HG02623 (cell line): ENCODE data around the gene SSTR5.
"Not testable (repeated sequence)": the region's sequence is repeated elsewhere in the genome, so short reads cannot be mapped to it uniquely, and the experiment has no call there.

Source experiments
- ATAC-seq: cut with Tn5 transposase; IDR thresholded peaks from one replicate; pipeline ENCODE4 v1.9.1; 2021; ENCODE audit warnings: moderate library complexity; ENCODE audit not compliant: unreplicated experiment

SSTR5 gene

DNA sequence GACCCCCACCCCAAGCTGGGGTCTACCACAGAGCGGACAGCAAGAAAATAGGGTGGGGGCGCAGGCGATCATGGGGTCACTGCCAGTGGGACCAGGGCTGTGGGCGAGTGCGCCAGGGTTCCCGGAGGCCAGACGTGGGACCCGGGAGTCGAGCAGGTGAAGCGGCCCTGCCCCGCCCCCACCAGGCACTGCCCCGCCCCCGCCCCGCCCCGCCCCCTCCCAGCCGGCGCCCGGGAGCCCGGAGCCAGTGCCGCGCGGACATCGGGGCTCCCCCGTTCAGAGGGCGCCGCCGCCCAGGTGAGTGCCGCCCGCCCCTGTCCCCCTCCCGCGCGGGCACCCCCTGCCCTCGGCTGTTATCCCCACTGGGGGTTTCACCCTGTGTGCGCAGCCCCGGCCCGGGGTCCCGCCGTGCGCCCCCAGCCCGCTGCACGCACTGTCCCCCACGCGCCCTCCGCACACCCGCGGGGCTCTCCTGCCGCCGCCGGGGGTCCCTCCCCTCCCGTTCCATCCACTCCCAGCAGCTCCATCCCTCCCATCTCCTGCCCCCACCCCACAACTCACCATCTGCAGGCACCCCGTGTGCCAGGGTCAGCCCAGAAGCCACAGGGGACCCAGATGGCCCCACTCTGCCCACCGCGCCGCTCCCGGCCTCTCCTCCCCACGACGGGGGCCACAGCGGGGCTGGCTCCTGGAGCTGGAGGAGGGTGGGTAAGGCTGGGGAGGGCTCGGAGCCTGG lies at the start of gene SSTR5:
TSS of gene SSTR5 (plus strand) at position 222 of the 736 bp plus-strand sequence. CDS start 6,122 bp downstream, outside the sequence.
- ATAC-seq = no peak

DNA sequence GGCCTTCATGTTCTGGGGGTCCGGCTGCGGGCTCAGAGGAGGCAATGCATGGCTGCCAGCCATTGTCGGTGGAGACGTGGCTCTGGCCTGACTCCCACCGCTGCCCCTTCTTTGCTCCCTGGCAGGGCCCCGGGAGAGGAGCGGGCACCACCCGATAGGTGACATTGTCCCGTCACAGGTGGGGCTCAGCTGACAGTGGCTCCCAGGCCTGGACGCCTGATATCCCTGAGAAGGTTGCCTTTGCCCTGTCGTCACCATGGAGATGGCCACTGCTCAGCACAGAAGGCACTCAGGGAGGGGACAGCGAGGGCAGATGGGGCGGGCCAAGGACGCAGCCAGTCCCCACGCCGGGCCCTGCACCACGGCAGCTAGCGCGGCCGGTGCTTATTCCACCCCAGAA lies 48.4 kb upstream of the SSTR5 start:
- ATAC-seq = no peak

DNA sequence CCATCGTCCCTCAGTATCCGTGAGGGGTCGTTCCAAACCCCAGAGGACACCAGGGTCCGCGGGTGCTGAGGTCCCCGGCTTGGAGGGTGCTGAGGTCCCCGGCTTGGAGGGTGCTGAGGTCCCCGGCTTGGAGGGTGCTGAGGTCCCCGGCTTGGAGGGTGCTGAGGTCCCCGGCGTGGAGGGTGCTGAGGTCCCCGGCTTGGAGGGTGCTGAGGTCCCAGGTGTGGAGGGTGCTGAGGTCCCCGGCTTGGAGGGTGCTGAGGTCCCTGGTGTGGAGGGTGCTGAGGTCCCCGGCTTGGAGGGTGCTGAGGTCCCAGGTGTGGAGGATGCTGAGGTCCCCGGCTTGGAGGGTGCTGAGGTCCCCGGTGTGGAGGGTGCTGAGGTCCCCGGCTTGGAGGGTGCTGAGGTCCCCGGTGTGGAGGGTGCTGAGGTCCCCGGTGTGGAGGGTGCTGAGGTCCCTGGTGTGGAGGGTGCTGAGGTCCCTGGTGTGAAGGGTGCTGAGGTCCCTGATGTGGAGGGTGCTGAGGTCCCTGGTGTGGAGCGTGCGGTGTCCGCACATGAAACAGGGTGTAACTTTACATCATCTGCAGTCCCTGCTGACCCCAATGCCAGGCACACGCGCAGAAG lies 47.3 kb upstream of the SSTR5 start:
- not testable (repeated sequence) for ATAC-seq

DNA sequence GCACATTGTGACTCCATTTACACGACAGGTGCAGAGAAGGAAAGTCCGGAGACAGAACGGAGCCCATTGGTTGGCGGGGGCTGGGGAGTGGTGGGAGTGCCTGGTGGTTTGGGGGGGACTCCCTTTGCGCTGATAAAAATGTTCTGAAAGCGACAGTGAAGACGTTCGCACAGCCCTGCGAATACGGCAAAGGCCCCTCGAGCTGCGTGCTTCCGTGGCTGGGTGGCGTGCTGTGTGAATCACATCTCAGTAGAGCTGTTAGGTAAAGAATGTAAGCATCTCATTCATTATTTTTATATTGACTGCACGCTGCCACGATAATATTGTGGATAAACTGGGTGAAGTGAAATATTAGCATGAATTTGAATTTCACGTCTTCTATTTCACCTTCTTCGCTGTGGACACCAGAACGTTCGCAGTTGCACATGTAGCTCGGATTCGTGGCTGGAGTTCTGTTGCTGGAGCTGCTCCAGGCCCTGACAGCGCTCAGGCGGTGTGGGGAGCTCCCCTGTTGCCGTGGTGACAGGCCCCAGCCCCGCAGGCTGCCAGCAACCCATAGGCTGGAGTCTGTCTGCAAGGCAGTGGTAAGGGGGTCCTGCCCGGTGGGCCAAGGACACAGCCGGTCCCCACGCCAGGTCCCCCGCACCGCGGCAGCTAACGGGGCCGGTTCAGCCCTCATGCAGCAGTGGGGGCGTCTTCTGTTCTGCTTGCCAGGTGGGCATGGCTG lies 46.3 kb upstream of the SSTR5 start:
- no peak for ATAC-seq

GRCh38 chr16:1026784-1027500 lies 45.6 kb upstream of the SSTR5 start:
- no peak for ATAC-seq

DNA sequence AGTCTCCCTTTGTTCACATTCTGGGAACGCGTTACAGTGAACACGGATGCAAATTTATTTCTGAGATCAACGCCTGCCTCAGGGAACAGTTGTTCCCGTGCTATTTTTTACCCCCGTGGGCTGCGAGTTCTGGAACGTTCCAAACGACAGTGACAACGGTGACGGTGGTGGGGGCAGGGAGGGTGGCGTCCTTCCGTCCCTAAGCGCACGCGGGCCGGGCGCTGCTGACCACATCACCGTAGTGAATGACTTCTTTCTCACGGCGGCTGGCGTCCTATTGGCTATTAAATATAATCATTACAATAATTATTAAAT lies 45.1 kb upstream of the SSTR5 start:
- ATAC-seq = no peak

DNA sequence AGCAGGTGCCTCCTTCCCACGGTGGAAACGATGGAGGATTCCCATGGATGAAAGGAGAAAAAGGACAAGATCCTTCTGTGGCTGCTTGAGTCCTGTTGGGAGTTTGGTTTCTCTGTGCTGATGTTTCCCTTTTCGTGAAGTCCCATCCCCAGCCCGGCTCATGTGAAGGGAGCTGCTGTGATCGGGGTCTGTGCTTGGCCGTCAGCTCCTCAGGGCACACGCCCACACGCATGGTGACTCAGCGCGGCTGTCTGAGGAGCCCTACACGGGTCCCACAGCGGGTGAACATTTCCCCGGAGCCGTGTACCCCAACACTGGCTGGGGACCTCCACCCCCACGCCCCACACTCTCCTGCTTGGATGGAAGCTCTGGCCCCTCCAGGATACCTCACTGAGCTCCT lies 44.5 kb upstream of the SSTR5 start:
- no peak for ATAC-seq

- no peak for ATAC-seq
These were observed 43.9 kb upstream of the SSTR5 start for GRCh38 chr16:1028524-1029258.

DNA sequence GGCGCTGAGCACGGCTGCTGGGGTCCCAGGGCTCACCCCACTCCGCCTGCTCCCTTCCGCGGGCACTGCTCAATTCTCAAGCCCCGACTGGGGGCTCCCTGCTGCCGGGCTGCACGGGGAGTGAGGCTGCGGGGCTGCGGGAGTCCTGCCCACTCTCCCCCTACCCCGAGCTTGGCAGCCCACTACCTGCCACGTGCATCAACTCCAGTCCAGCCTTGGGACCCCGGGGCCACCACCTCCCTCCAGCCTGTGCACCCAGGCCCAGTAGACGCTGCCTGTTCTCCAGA lies 43.3 kb upstream of the SSTR5 start:
- ATAC-seq = no peak

GRCh38 chr16:1030473-1030901 lies 42.1 kb upstream of the SSTR5 start:
- no peak for ATAC-seq

- ATAC-seq = no peak
These were observed 40.9 kb upstream of the SSTR5 start for GRCh38 chr16:1031666-1032065.

GRCh38 chr16:1032607-1033006 lies 39.9 kb upstream of the SSTR5 start:
- ATAC-seq = no peak

DNA sequence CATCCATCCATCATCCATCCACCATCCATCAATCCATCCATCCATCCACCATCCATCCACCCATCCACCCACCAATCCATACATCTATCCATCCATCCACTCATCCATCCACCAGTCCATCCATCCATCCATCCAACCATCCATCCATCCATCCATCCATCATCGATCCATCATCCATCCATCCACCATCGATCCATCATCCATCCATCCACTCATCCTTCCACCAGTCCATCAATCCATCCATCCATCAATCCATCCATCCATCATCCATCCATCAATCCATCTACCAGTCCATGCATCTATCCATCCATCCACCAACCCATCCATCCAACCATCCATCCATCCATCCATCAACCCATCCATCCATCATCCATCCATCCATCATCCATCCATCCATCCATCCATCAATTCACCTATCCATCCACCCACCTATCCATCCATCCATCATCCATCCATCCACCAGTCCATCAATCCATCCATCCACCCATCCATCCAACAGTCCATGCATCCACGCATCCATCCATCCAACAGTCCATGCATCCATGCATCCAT lies 39.3 kb upstream of the SSTR5 start:
- no peak for ATAC-seq

DNA sequence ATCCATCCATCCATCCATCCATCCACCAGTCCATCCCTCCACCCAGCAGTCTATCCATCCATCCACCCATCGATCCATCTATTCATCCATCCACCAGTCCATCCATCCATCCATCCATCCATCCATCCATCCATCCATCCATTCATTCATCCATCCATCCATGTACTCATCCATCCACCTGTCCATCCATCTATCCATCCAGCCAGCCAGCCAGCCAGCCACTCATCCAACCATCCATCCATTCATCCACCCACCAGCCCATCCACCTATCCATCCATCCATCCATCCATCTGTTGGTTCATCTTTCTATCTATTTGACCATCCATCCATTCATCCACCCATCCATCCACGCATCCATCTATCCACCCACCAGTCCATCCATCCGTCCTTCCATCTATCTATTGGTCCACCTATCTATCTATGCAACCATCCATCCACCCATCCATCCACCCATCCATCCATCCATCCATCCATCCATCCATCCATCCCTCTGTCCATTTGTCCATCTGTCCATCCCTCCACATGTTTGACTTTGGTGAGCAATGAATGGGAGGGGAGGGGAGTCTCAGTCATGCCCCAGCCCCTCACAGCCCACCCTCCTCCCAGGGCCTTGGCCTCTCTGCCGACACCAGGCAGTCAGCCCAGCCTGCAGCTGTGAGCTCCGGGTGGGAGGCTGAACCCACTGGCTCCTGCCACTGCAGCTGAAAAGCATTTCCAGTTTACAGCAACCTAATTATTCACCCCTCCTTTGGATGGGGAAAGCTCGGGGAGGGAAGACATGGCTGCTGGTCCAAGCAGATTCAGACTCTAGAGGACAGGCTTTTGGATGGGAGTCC lies 38.1 kb upstream of the SSTR5 start:
- no peak for ATAC-seq

DNA sequence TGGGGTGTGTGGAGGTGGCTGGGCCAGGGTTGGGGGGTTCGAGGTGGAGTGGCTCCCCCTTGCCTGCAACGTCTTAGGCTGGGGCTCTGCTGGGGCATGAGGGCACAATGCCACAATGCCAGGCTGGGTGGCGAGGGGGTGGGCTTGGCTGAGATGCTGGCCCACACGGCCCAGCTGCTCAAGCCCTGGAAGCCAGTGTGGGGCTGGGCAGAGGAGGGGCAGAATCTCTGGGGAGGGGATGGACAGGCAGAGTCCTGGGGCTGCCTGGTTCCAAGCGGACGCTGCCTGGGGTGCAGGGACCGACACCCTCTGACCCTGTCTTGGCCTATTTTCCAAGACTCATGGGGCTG lies 37.5 kb upstream of the SSTR5 start:
- ATAC-seq = no peak

DNA sequence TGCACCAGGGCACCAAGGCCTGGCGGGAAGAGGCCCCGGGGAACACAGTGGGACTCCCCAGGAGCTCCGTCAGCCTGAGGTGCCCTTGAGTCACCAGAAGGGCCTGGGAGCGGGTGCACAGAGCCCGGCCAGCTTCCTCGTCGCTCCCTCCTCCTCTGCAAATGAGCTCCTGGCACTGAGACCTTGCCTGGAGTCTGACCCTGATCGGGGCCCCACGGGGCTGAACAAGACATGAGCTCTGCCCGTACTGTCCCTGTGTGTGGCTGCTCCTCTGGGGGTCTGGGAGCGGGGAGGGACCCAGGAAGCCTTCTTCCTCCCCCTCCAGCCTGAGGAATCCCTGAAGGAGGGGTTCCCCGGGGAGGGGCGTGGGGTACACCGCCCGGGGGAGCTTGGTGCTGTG lies 36.4 kb upstream of the SSTR5 start:
- ATAC-seq = no peak

DNA sequence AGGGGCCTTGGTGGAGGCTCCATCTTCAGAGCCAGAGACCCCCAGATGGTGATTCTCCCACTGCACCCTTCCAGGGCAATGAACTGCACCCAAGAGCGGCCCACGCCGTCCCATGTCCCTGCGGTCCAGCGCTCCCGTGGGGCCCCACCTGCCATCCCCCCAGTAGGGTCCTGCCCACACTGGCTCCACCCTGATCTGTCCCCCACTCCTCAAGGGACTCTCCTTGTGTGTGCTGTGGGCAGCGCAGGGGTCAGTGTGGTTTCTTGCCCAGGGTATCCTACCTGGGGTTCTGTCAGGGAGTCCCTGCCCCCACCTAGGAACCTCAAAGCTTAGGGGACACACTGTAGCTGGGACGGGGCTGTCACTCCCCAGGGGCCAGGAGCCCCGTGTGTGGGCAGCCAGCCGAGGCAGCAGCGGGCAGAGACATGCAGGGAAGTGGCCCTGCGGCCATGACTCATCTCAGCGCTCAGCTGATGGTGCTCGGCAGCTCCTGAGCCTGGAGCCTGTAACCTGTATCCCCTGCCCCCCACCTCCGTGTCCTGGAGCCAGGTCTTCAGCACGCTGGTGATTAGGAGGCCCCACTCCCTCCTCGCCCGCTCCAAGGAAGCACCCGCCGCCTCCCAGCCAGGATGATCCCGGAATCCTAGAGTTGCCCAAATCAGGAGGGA lies 35.7 kb upstream of the SSTR5 start:
- ATAC-seq = no peak

GRCh38 chr16:1037394-1038257 lies 34.9 kb upstream of the SSTR5 start:
- no peak for ATAC-seq

DNA sequence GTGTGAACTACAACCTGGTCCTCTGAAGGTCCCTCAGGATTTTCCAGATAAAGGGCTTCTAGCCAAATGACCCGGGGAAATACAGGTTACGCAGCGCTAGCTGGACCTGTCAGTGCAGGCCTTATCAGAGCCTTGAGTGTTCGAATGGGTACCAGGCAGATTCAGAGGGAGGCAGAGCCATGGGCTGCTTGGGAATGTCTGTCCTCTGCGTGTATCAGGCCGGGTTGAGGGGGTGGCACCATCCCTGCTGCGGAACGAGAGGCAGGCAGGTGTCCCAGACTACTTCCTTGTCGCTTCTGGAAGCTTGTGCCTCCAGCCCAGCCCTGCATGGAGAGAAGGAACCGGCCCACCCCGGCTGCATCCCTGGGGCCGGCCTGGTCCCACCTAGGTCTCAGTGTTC lies 33.6 kb upstream of the SSTR5 start:
- ATAC-seq = no peak
